K562 (cell line): Measurements from ENCODE around the gene CPHXL2. TPM values are rescaled to one million over a fixed set of nuclear protein-coding genes. Genes with fewer than 3 reads are reported as not detected.

Experiments used
- ATAC-seq: fragments of 200-7000 bp; cut with Tn5 transposase; 3 replicates; pipeline ENCODE4 v1.9.1; 2020; ENCODE audit warnings: moderate library complexity
- BruUV-seq: library from RNA; stranded (reverse); fragments of 400-500 nt; replicated peaks from 2 replicates; lab custom pipeline; 2021; lab: Mats Ljungman, UMichigan
- CTCF ChIA-PET: fragments of 300-600 bp; formaldehyde crosslinking; extraction: SDS; loops from one replicate; lab custom pipeline; 2021; ENCODE audit warnings: low intra/inter-chr PET ratio; lab: Yijun Ruan, JAX
- POLR2A ChIA-PET: fragments of 300-600, 350-650 bp; sonication (Branson Sonifier 250); formaldehyde crosslinking; extraction: SDS; loops from one replicate; lab custom pipeline; 2021; ENCODE audit warnings: antibody characterized with exemption, inconsistent platforms; lab: Yijun Ruan, JAX
- DNase-seq, 4 experiments: peaks; one replicate each; pipeline versions ENCODE4 v3.0.0 to v3.0.0-alpha.2; 2011 to 2018; ENCODE audit warnings: low spot score in 3 of 4, mixed read lengths in 3 of 4; ENCODE audit errors: extremely low read depth in 1 of 4
- FAIRE-seq: peaks from 2 replicates; lab custom pipeline; 2011; peaks lifted over from hg19 to GRCh38; lab: Jason Lieb, UNC
- H2AFZ ChIP-seq: 2 replicates; pipeline ENCODE4 v1.6.0; 2011; ENCODE audit warnings: low read depth, low read length, control low read depth, inconsistent platforms
- H3K27ac ChIP-seq: fragments of 200-600 bp; 3 replicates; pipeline ENCODE4 v1.8.0; 2011; ENCODE audit warnings: low read depth, mild to moderate bottlenecking, control low read depth, inconsistent platforms, low read length, moderate library complexity, mixed read lengths; ENCODE audit errors: extremely low read depth
- H3K27me3 ChIP-seq, 2 experiments: fragments of 300-600 bp in 1 of 2; 2 replicates in 1 of 2; 3 replicates in 1 of 2; pipeline versions ENCODE4 v1.6.0 to v1.8.0; 2011; ENCODE audit warnings: inconsistent platforms in 2 of 2, low read length in 2 of 2, mild to moderate bottlenecking in 1 of 2, mixed read lengths in 1 of 2, moderate library complexity in 1 of 2; ENCODE audit not compliant: control insufficient read depth in 2 of 2, insufficient read depth in 2 of 2
- H3K36me3 ChIP-seq: fragments of 300-600 bp; 3 replicates; pipeline ENCODE4 v1.8.0; 2011; ENCODE audit warnings: mild to moderate bottlenecking, low read length, inconsistent platforms; ENCODE audit not compliant: control insufficient read depth, insufficient read depth
- H3K4me1 ChIP-seq, 2 experiments: fragments of 200-600 bp in 1 of 2; replicated peaks in 1 of 2; 2 replicates in 1 of 2; 3 replicates in 1 of 2; pipeline versions ENCODE4 v1.5.1 to v1.8.0; 2011; ENCODE audit warnings: inconsistent platforms in 2 of 2, low read length in 2 of 2, mild to moderate bottlenecking in 1 of 2, mixed read lengths in 1 of 2, moderate library complexity in 1 of 2; ENCODE audit not compliant: control insufficient read depth in 2 of 2, insufficient read depth in 2 of 2
- H3K4me2 ChIP-seq: 2 replicates; pipeline ENCODE4 v1.6.1; 2011; ENCODE audit warnings: low read length, control low read depth, inconsistent platforms, mixed read lengths; ENCODE audit not compliant: insufficient read depth
- H3K4me3 ChIP-seq: fragments of 200-600 bp; sonication (generic), shearing (Covaris generic); 2 replicates; pipeline ENCODE4 v1.5.1; 2016; ENCODE audit warnings: control low read depth, inconsistent platforms
- H3K79me2 ChIP-seq: fragments of 200-600 bp; 3 replicates; pipeline ENCODE4 v1.8.0; 2011; ENCODE audit warnings: low read length, inconsistent platforms; ENCODE audit not compliant: control insufficient read depth, insufficient read depth
- H3K9ac ChIP-seq, 2 experiments: 2 replicates each; pipeline versions ENCODE4 v1.6.0 to v1.6.1; 2011; ENCODE audit warnings: low read depth in 2 of 2, low read length in 2 of 2, control low read depth in 1 of 2, inconsistent platforms in 1 of 2, mild to moderate bottlenecking in 1 of 2, mixed read lengths in 1 of 2; ENCODE audit not compliant: insufficient read depth in 1 of 2
- H3K9me1 ChIP-seq: one replicate; pipeline ENCODE4 v1.6.0; 2011; ENCODE audit warnings: inconsistent platforms, mild to moderate bottlenecking, low read length, moderate library complexity; ENCODE audit not compliant: control insufficient read depth, insufficient read depth
- H3K9me3 ChIP-seq: replicated peaks from 2 replicates; pipeline ENCODE4 v1.5.1; 2011; ENCODE audit warnings: low read depth, low read length, inconsistent platforms; ENCODE audit not compliant: control insufficient read depth, insufficient read depth
- H4K20me1 ChIP-seq: replicated peaks from 2 replicates; pipeline ENCODE4 v1.6.1; 2011; ENCODE audit warnings: low read length, inconsistent platforms, mixed read lengths; ENCODE audit not compliant: control insufficient read depth, insufficient read depth
- ELK1 ChIP-seq: sonication (generic); formaldehyde crosslinking; IDR thresholded peaks from 2 replicates; pipeline ENCODE4 v1.8.1; 2022; ENCODE audit warnings: missing genetic modification reagents
- EP300 ChIP-seq: IDR thresholded peaks from 2 replicates; pipeline ENCODE4 v1.6.1; 2012; ENCODE audit warnings: low read length, improper control_type of control experiment
- PHTF2 ChIP-seq: fragments of 250-450 bp; sonication (Bioruptor Pico); IDR thresholded peaks from 2 replicates; pipeline ENCODE4 v1.5.0; 2021; ENCODE audit warnings: mild to moderate bottlenecking
- POLR2G ChIP-seq: fragments of 200-400 bp; formaldehyde crosslinking; IDR thresholded peaks from 2 replicates; pipeline ENCODE4 v1.6.1; 2017; ENCODE audit warnings: low read depth, mild to moderate bottlenecking, antibody characterized with exemption, low read length, moderate library complexity
- SNAPC5 ChIP-seq: fragments of 250-450 bp; sonication (Bioruptor Pico); IDR thresholded peaks from 2 replicates; pipeline ENCODE4 v1.8.0; 2021; ENCODE audit warnings: moderate library complexity, mild to moderate bottlenecking, inconsistent platforms
- TCFL5 ChIP-seq: fragments of 250-450 bp; sonication (Bioruptor Pico); conservative IDR thresholded peaks from 2 replicates; pipeline ENCODE4 v1.6.1; 2021; ENCODE audit warnings: mild to moderate bottlenecking, moderate library complexity, matching md5 sums
- ZBTB9 ChIP-seq: fragments of 450-650 bp; formaldehyde crosslinking; IDR thresholded peaks from 2 replicates; pipeline ENCODE4 v1.4.0; 2020; ENCODE audit warnings: mild to moderate bottlenecking, moderate library complexity
- ZNF766 ChIP-seq: fragments of 200-800 bp; sonication (Bioruptor generic); conservative IDR thresholded peaks from 2 replicates; pipeline ENCODE4 v1.6.1; 2016; ENCODE audit warnings: missing genetic modification characterization, missing compliant biosample characterization
- WGBS: fragments of 100-300 bp; shearing (Covaris generic); methylation state at CpG from one replicate; pipeline ENCODE4 v1.1.6; 2016; ENCODE audit warnings: low coverage, mixed read lengths; ENCODE audit not compliant: insufficient coverage; ENCODE audit errors: missing lambda C conversion rate; 5-methylcytosine and 5-hydroxymethylcytosine counted together
- in situ Hi-C: fragments of 300-500 bp; cut with MboI; formaldehyde crosslinking; loops from 4 replicates; pipeline ENCODE4 v1.15.0; 2018; ENCODE audit warnings: inconsistent platforms, mixed read lengths
- intact Hi-C: fragments of 100-400 bp; cut with micrococcal nuclease; formaldehyde crosslinking; loops from 2 replicates; pipeline ENCODE4 v1.14.2; 2022
- polyA plus RNA-seq, 8 experiments: library from polyadenylated mRNA; depleted of rRNA in 4 of 8; stranded (reverse) in 5 of 8; unstranded in 3 of 8; fragments of >200 nt; fragmentation: Nextera tagmentation in 2 of 8; fragmentation: Illumina TruSeq in 1 of 8; extraction: Ambion mirVana in 2 of 8; extraction: Trizol in 1 of 8; gene quantifications; 2 replicates each; pipeline versions ENCODE4 v1.2.1 to v1.2.3, GENCODE V29; 2011 to 2014; ENCODE audit warnings: inconsistent platforms in 1 of 8, missing spikeins in 1 of 8
- total RNA-seq, 7 experiments: library from RNA; depleted of rRNA in 6 of 7; stranded (reverse); fragments of >200 nt in 6 of 7; fragmentation: Illumina TruSeq in 2 of 7; extraction: Trizol in 2 of 7; gene quantifications; 2 replicates each; pipeline versions ENCODE4 v1.2.1 to v1.2.3, GENCODE V29; 2011 to 2021; ENCODE audit warnings: low replicate concordance in 1 of 7
- TF ChIP-seq, protein P1 (sequence below): fragments of 450-650 bp; formaldehyde crosslinking; conservative IDR thresholded peaks from 2 replicates; pipeline ENCODE4 v1.4.0; 2022; ENCODE audit warnings: mild to moderate bottlenecking, missing genetic modification characterization
- TF ChIP-seq, protein P2 (sequence below): fragments of 450-650 bp; IDR thresholded peaks from 2 replicates; pipeline ENCODE4 v1.6.1; 2017; ENCODE audit warnings: antibody characterized with exemption, mild to moderate bottlenecking

CPHXL2 gene
- total and polyA plus RNA-seq, 9 of the 15 experiments (the other 6 are each of a cell fraction or from before 2014, with no cell fraction given) = not detected

GRCh38 chr16:75620326-75621169 is 56.3 kb downstream of the CPHXL2 start:
- 21% methylated on average over 20 of the region's 20 CpGs for WGBS
- H3K4me2 ChIP-seq = peak overlapping the region; percentile 77
- intact Hi-C loops = loop anchor here (1.0 to 5.0 kb wide), 6 partner anchors 26 to 150 kb away; partner anchors contain the start of gene GABARAPL2
- peak overlapping the region; percentile 16 to 39; a peak in 1 of 4 replicates for H3K9ac ChIP-seq
- FAIRE-seq (no peak), DNase-seq (peak; percentile 55 to 74 (median 70)), ATAC-seq (peak; percentile 43)
- ChIA-PET POLR2A (interaction anchor here (0.5 to 2.1 kb wide), 13 partner anchors 14 to 375 kb away, joined by 3 to 9 read pairs (median 4); partner anchors contain the start of genes CFDP1, TERF2IP and TMEM231), CTCF (interaction anchor here (0.9 kb wide), 1 partner anchor 27 kb away, joined by 3 read pairs; the partner anchor contains the start of genes KARS1 and TERF2IP)
- peak overlapping the region; percentile 46; the same call in 1 of the 2 replicates for H2AFZ ChIP-seq
- no peak overlapping the region for H3K4me3 ChIP-seq
- in situ Hi-C loops = no loop called here
- peaks cover 14% of the 10 kb centered on the region for H3K79me2 ChIP-seq
- H4K20me1 ChIP-seq = no peaks in the 10 kb centered on the region
- peaks cover 38% of the 10 kb centered on the region for H3K36me3 ChIP-seq
- no peaks in the 10 kb centered on the region for H3K27me3 ChIP-seq
- H3K9me3 ChIP-seq = no peaks in the 10 kb centered on the region
- H3K27ac ChIP-seq = peak overlapping the region; percentile 69
- H3K9me1 ChIP-seq = no peaks in the 10 kb centered on the region
- peaks cover 27 to 28% of the 10 kb centered on the region in 2 experiments for H3K4me1 ChIP-seq
- BruUV-seq = no TSS peak
- 0 out of 2 replicates have a peak, but pooled peaks have one; percentile 25 for TF ChIP-seq ZNF766 (CRISPR knock-in tag)
- no peak for TF ChIP-seq TCFL5 (CRISPR knock-in tag)
- TF ChIP-seq SNAPC5 (CRISPR knock-in tag) = no peak
- peak; percentile 85 for TF ChIP-seq EP300
- no peak for TF ChIP-seq ELK1 (CRISPR knock-in tag)
- TF ChIP-seq, protein P1, sequence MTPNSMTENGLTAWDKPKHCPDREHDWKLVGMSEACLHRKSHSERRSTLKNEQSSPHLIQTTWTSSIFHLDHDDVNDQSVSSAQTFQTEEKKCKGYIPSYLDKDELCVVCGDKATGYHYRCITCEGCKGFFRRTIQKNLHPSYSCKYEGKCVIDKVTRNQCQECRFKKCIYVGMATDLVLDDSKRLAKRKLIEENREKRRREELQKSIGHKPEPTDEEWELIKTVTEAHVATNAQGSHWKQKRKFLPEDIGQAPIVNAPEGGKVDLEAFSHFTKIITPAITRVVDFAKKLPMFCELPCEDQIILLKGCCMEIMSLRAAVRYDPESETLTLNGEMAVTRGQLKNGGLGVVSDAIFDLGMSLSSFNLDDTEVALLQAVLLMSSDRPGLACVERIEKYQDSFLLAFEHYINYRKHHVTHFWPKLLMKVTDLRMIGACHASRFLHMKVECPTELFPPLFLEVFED (CRISPR knock-in tag) = no peak
- TF ChIP-seq, protein P2, sequence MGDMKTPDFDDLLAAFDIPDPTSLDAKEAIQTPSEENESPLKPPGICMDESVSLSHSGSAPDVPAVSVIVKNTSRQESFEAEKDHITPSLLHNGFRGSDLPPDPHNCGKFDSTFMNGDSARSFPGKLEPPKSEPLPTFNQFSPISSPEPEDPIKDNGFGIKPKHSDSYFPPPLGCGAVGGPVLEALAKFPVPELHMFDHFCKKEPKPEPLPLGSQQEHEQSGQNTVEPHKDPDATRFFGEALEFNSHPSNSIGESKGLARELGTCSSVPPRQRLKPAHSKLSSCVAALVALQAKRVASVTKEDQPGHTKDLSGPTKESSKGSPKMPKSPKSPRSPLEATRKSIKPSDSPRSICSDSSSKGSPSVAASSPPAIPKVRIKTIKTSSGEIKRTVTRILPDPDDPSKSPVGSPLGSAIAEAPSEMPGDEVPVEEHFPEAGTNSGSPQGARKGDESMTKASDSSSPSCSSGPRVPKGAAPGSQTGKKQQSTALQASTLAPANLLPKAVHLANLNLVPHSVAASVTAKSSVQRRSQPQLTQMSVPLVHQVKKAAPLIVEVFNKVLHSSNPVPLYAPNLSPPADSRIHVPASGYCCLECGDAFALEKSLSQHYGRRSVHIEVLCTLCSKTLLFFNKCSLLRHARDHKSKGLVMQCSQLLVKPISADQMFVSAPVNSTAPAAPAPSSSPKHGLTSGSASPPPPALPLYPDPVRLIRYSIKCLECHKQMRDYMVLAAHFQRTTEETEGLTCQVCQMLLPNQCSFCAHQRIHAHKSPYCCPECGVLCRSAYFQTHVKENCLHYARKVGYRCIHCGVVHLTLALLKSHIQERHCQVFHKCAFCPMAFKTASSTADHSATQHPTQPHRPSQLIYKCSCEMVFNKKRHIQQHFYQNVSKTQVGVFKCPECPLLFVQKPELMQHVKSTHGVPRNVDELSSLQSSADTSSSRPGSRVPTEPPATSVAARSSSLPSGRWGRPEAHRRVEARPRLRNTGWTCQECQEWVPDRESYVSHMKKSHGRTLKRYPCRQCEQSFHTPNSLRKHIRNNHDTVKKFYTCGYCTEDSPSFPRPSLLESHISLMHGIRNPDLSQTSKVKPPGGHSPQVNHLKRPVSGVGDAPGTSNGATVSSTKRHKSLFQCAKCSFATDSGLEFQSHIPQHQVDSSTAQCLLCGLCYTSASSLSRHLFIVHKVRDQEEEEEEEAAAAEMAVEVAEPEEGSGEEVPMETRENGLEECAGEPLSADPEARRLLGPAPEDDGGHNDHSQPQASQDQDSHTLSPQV = peak; percentile 72
- TF ChIP-seq POLR2G = no peak
- no peak for TF ChIP-seq ZBTB9 (CRISPR knock-in tag)
- TF ChIP-seq PHTF2 (CRISPR knock-in tag) = no peak
